NCI-H460 (cell line): ENCODE results near the gene HHATL. TPM values are rescaled to one million over a fixed set of nuclear protein-coding genes. Genes with fewer than 3 reads are reported as not detected.
A peak's percentile ranks its signal among the peaks of the same experiment; 100 is the strongest.

Experiments
- DNase-seq: peaks from one replicate; pipeline ENCODE4 v3.0.0-alpha.2; 2016; ENCODE audit warnings: low read depth; ENCODE audit errors: extremely low read depth
- total RNA-seq: library from RNA; depleted of rRNA; stranded (reverse); fragments of >200 nt; shearing (Covaris generic); gene quantifications from 2 replicates; pipeline ENCODE4 v1.2.3, GENCODE V29; 2014

The HHATL gene
- total RNA-seq, 1 experiment from 2014 or later, result not detected

GRCh38 chr3:42686832-42687650 is 15.6 kb downstream of the HHATL start:
- DNase-seq, result no peak

GRCh38 chr3:42685891-42686820 is 16.4 kb downstream of the HHATL start:
- DNase-seq, result no peak

- no peak for DNase-seq
These were observed 17.2 kb downstream of the HHATL start, which contains the start of gene KLHL40 for GRCh38 chr3:42685363-42685881. Gene KLHL40, plus strand, starts transcription at chr3:42685537. Its CDS starts 82 bp downstream, at chr3:42685619.

GRCh38 chr3:42684632-42685362 is 17.8 kb downstream of the HHATL start:
- DNase-seq, result no peak

GRCh38 chr3:42683875-42684598 is 18.6 kb downstream of the HHATL start:
- peak; percentile 78 for DNase-seq

- no peak for DNase-seq
These were observed 20.1 kb downstream of the HHATL start for GRCh38 chr3:42682301-42683070.

GRCh38 chr3:42681361-42682038 is 21.1 kb downstream of the HHATL start:
- no peak for DNase-seq

- DNase-seq, result no peak
These were observed 21.8 kb downstream of the HHATL start for GRCh38 chr3:42680806-42681205.

- DNase-seq, result no peak
These were observed 22.3 kb downstream of the HHATL start for GRCh38 chr3:42680271-42680670.

- DNase-seq, result no peak
These were observed 24.2 kb downstream of the HHATL start for GRCh38 chr3:42678447-42678846.

- no peak for DNase-seq
These were observed 26.7 kb downstream of the HHATL start for GRCh38 chr3:42675909-42676308.

- DNase-seq, result no peak
These were observed 28.5 kb downstream of the HHATL start for GRCh38 chr3:42674146-42674545.

GRCh38 chr3:42673082-42673481 is 29.5 kb downstream of the HHATL start:
- no peak for DNase-seq

- no peak for DNase-seq
These were observed 30.1 kb downstream of the HHATL start for GRCh38 chr3:42672515-42672914.

- no peak for DNase-seq
These were observed 31.9 kb downstream of the HHATL start for GRCh38 chr3:42670670-42671069.

GRCh38 chr3:42670051-42670576 is 32.5 kb downstream of the HHATL start:
- DNase-seq, result no peak

- no peak for DNase-seq
These were observed 33.8 kb downstream of the HHATL start for GRCh38 chr3:42668793-42669217.

GRCh38 chr3:42668413-42668760 is 34.2 kb downstream of the HHATL start:
- no peak for DNase-seq
